Activated CD4-positive, alpha-beta memory T cell treated with anti-CD3 and anti-CD28 coated beads, Interleukin-2, amount 10 ng/mL, durations not matched to agents 7 days and 5 days (primary cell): Measurements from ENCODE around the gene CERKL. TPM values are rescaled to one million over a fixed set of nuclear protein-coding genes. Genes with fewer than 3 reads are reported as not detected.

Experiments
- CTCF ChIA-PET: fragments of 350-600 bp; sonication (Branson Sonifier 250); formaldehyde crosslinking; loops from one replicate; lab custom pipeline; 2021; ENCODE audit warnings: antibody characterized with exemption, inconsistent platforms; lab: Charles Lee
- POLR2A ChIA-PET: fragments of 350-600 bp; sonication (Branson Sonifier 250); formaldehyde crosslinking; loops from one replicate; lab custom pipeline; 2021; ENCODE audit warnings: antibody characterized with exemption; lab: Charles Lee
- DNase-seq: peaks from one replicate; pipeline ENCODE4 v3.0.0-alpha.2; 2020
- H3K27ac Mint-ChIP-seq: one replicate; pipeline ENCODE4 v1.8.0; 2021; ENCODE audit warnings: mild to moderate bottlenecking, mixed read lengths
- H3K27me3 Mint-ChIP-seq: one replicate; pipeline ENCODE4 v1.8.0; 2021; ENCODE audit warnings: mixed read lengths
- H3K36me3 Mint-ChIP-seq: one replicate; pipeline ENCODE4 v1.8.0; 2021; ENCODE audit warnings: low read depth, mixed read lengths
- H3K4me1 Mint-ChIP-seq: one replicate; pipeline ENCODE4 v1.8.0; 2021; ENCODE audit warnings: mixed read lengths
- H3K4me3 Mint-ChIP-seq: one replicate; pipeline ENCODE4 v1.8.0; 2021; ENCODE audit warnings: mild to moderate bottlenecking, mixed read lengths
- H3K9me3 Mint-ChIP-seq: one replicate; pipeline ENCODE4 v1.8.0; 2021; ENCODE audit warnings: mixed read lengths
- total RNA-seq, 2 experiments: library from RNA; stranded (reverse); gene quantifications; one replicate each; pipeline ENCODE4 v1.2.3, GENCODE V29; 2021

CERKL gene
- total RNA-seq, 2 experiments from 2014 or later: 0.08 TPM; not detected in 1

DNA sequence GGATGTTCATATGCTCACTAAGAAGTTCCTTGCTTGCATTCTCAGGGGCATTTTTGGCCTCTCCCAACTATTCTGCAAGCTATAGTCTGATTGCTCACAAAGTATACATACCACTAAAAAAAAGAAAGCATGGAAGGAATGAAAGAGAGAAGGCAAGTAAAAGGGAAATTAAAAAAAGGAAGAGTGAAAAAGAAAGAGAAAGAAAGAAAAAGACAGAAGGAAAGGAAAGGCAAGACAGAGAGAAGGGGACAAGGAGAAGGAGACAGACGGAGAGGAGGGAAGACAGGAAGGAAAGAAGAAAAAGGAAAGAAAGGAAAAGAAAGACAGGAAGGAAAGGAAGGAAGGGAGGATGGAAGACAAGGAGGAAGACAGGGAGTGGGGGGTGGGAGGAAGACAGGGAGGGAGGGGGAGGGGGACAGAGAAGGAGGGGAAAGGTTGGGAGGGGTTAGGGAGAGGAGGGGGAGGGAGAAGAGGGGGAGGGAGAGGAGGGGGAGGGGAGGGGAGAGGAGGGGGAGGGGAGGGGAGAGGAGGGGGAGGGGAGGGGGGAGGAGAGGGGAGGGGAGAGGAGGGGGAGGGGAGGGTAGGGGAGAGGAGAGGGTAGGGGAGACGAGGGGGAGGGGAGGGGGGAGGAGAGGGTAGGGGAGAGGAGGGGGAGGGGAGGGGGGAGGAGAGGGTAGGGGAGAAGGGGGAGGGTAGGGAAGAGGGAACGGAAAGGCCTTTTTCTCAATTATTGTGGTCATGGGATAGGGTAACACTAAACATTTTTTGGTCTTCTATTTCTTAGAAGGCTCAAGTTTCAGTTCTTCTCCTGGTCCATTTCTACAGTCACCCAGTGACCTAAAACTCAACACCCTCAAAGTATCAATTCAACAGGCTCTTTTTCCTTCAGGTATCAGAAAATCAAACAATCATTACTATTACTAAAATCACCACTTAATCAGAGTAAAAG is 50.7 kb downstream of the CERKL start:
- H3K27ac Mint-ChIP-seq: no peak overlapping the region
- no peak overlapping the region for H3K4me3 Mint-ChIP-seq
- peaks cover 6% of the 10 kb centered on the region for H3K27me3 Mint-ChIP-seq
- ChIA-PET POLR2A (no interaction called here), CTCF (no interaction called here)
- peaks cover 7% of the 10 kb centered on the region for H3K4me1 Mint-ChIP-seq
- no peaks in the 10 kb centered on the region for H3K36me3 Mint-ChIP-seq
- DNase-seq: no peak
- H3K9me3 Mint-ChIP-seq: no peaks in the 10 kb centered on the region

GRCh38 chr2:181602017-181602416 is 54.9 kb downstream of the CERKL start:
- ChIA-PET POLR2A (no interaction called here), CTCF (no interaction called here)
- Mint-ChIP-seq H3K27me3 (peaks cover 12% of the 10 kb centered on the region), H3K27ac (no peak overlapping the region), H3K4me1 (no peaks in the 10 kb centered on the region), H3K9me3 (no peaks in the 10 kb centered on the region), H3K36me3 (no peaks in the 10 kb centered on the region), H3K4me3 (no peak overlapping the region)
- DNase-seq: no peak

DNA sequence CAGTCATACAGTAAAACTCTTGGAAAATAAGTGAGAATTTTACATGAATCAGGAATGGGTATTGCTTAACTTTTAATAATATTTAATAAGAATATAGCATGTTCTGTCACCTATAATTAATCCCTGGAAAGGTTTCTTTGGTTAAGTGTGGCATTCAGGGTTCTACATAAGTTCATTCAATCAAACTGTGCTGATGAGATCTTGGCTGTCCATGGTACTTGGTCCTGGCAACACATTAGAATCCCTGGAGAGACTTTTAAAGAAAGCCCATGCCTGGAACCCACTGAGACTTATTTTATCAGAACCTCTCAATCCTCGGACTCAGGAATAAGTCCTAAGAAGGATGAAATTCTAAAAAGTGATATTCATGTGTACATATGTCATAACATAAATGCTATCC is 60.3 kb downstream of the CERKL start:
- Mint-ChIP-seq H3K4me3 (no peak overlapping the region), H3K27me3 (peaks cover 18% of the 10 kb centered on the region), H3K9me3 (no peaks in the 10 kb centered on the region), H3K27ac (no peak overlapping the region), H3K4me1 (no peaks in the 10 kb centered on the region), H3K36me3 (no peaks in the 10 kb centered on the region)
- no peak for DNase-seq
- CTCF ChIA-PET: no interaction called here
- POLR2A ChIA-PET: no interaction called here

DNA sequence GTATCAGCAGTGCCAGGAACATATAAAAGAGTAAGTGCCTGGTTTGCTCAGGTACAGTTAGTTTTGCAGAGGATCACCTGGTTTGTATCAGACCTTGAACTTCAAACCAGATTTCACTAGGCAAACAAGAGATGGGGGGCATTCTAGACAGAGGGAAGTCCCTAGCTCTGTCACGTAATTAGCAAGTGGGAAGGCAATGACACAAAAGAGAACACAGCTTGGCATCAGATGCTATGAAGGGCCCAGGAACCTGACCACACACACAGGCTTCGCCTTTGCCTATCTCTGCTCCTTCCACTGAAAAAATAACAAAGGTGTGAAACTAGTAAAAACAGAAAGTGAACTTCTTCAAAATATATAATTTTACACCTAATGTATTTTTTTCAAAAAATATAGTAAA is 62.6 kb downstream of the CERKL start:
- H3K4me3 Mint-ChIP-seq: no peak overlapping the region
- peaks cover 18% of the 10 kb centered on the region for H3K27me3 Mint-ChIP-seq
- H3K36me3 Mint-ChIP-seq: no peaks in the 10 kb centered on the region
- ChIA-PET CTCF (no interaction called here), POLR2A (no interaction called here)
- no peak overlapping the region for H3K27ac Mint-ChIP-seq
- no peaks in the 10 kb centered on the region for H3K4me1 Mint-ChIP-seq
- no peak for DNase-seq
- no peaks in the 10 kb centered on the region for H3K9me3 Mint-ChIP-seq

DNA sequence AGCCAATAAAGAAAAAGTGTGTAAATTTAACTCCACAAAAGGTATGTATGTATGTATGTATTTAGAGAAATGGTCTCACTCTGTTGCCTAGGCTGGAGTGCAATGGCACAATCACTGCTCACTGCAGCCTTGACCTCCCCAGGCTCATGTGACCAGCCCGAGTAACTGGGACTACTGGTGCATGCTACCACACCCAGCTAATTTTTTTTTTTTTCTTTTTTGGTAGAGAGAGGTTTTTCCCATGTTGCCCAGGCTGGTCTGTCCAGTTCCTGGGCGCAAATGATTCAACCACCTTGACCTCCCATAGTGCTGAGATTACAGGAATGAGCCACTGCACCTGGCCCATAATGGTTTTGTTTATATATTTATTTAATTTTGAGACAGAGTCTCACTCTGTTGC is 67.1 kb downstream of the CERKL start:
- Mint-ChIP-seq H3K4me1 (peaks cover 16% of the 10 kb centered on the region), H3K9me3 (no peaks in the 10 kb centered on the region), H3K36me3 (no peaks in the 10 kb centered on the region), H3K27me3 (peaks cover 34% of the 10 kb centered on the region), H3K4me3 (no peak overlapping the region), H3K27ac (no peak overlapping the region)
- POLR2A ChIA-PET: no interaction called here
- no peak for DNase-seq
- CTCF ChIA-PET: no interaction called here

DNA sequence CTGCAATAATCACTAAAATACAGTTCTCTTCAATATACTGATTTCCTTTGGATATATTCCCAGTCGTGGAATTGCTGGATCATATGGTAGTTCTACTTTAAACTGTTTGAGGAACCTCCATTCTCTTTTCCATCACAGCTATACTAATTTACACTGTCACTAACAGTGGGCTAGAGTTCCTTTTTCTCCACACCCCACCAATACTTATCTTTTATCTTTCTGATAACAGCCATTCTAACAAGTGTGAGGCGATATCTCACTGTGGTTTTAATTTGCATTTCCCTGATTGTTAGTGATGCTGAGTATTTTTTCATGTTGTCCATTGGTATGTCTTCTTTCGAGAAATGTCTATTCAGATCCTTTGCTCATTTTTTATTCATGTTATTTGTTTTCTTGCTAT is 68.4 kb downstream of the CERKL start:
- POLR2A ChIA-PET: no interaction called here
- CTCF ChIA-PET: no interaction called here
- Mint-ChIP-seq H3K4me3 (no peak overlapping the region), H3K9me3 (no peaks in the 10 kb centered on the region), H3K36me3 (no peaks in the 10 kb centered on the region), H3K27ac (no peak overlapping the region), H3K27me3 (peaks cover 37% of the 10 kb centered on the region), H3K4me1 (peaks cover 16% of the 10 kb centered on the region)
- DNase-seq: no peak

GRCh38 chr2:181586569-181587081 is 70.3 kb downstream of the CERKL start:
- Mint-ChIP-seq H3K4me1 (peaks cover 16% of the 10 kb centered on the region), H3K9me3 (no peaks in the 10 kb centered on the region), H3K27ac (no peak overlapping the region), H3K27me3 (peaks cover 39% of the 10 kb centered on the region), H3K36me3 (no peaks in the 10 kb centered on the region), H3K4me3 (no peak overlapping the region)
- ChIA-PET POLR2A (no interaction called here), CTCF (interaction anchor here (2.8 kb wide), 1 partner anchor 13 kb away, joined by 10 read pairs; no protein-coding TSS in a partner anchor)
- no peak for DNase-seq

DNA sequence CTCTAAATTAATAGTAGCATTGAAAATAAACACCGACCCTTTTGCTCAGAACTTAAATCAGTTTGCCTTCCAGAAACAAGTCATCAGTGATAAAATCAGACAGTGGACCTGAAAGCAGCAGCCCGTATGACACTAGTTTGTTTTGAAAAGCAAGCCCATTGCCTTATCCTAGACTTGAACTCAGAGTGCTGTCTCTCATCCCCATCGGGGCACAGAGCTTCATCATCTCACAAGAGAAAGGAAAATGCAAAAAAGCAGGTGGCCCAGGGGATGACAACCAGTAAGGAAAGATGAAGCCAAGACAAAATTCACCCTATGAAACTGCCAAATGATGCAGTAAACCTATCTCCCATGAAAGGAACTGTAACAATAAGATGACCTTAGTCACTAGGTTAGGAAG is 71.2 kb downstream of the CERKL start:
- POLR2A ChIA-PET: no interaction called here
- Mint-ChIP-seq H3K27ac (no peak overlapping the region), H3K9me3 (no peaks in the 10 kb centered on the region), H3K36me3 (no peaks in the 10 kb centered on the region), H3K4me1 (peaks cover 16% of the 10 kb centered on the region), H3K4me3 (no peak overlapping the region), H3K27me3 (peaks cover 41% of the 10 kb centered on the region)
- DNase-seq: no peak
- CTCF ChIA-PET: interaction anchor here (0.8 to 2.8 kb wide), 2 partner anchors 13 to 130 kb away, joined by 3 to 10 read pairs; no protein-coding TSS in a partner anchor

DNA sequence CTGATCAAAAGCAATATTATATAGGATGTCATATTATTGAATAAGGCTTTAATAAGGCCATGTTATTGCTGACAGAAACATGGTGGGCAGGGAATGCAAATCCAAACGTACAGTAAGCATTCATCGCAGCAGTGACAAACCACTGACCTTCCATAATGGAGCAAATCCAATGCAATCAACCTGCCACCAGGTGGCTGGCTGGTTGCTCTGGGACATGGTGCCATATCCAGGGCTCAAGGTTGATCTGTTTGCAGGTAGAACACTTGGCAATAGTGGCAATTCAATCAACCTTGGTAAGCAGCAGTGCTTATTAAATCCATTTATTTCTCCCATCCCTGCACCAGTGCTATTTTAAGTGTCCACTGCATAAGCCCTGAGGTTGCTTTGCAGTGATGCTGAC is 75.4 kb downstream of the CERKL start:
- H3K36me3 Mint-ChIP-seq: no peaks in the 10 kb centered on the region
- peaks cover 10% of the 10 kb centered on the region for H3K4me1 Mint-ChIP-seq
- POLR2A ChIA-PET: no interaction called here
- H3K9me3 Mint-ChIP-seq: no peaks in the 10 kb centered on the region
- peaks cover 28% of the 10 kb centered on the region for H3K27me3 Mint-ChIP-seq
- H3K27ac Mint-ChIP-seq: no peak overlapping the region
- DNase-seq: no peak
- H3K4me3 Mint-ChIP-seq: no peak overlapping the region
- CTCF ChIA-PET: no interaction called here

- H3K36me3 Mint-ChIP-seq: no peaks in the 10 kb centered on the region
- no peak for DNase-seq
- H3K9me3 Mint-ChIP-seq: no peaks in the 10 kb centered on the region
- peaks cover 18% of the 10 kb centered on the region for H3K27me3 Mint-ChIP-seq
- no peak overlapping the region for H3K27ac Mint-ChIP-seq
- no peaks in the 10 kb centered on the region for H3K4me1 Mint-ChIP-seq
- no peak overlapping the region for H3K4me3 Mint-ChIP-seq
- ChIA-PET CTCF (no interaction called here), POLR2A (no interaction called here)
Measured at GRCh38 chr2:181578829-181579228, 78.1 kb downstream of the CERKL start.

DNA sequence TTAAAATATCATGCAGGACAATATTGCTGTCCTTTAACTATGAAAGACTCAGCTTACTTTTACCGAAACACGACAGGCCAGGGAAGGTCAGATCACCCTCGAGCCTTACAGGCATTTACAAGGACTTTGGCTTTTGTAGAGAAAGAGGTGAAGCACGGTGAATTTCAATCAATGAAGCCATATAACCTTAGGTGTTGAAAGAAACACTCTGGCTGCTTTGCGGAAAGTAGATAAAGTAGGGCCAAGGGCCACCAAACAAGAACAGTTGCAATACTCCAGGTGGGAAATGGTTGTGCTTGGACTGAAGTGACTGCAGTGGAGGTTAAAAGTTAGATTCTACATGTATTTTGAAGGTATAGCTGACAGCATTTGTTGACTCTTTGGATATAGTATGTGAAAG is 80.5 kb downstream of the CERKL start:
- POLR2A ChIA-PET: no interaction called here
- CTCF ChIA-PET: interaction anchor here (1.7 kb wide), 1 partner anchor 139 kb away, joined by 4 read pairs; no protein-coding TSS in a partner anchor
- H3K4me1 Mint-ChIP-seq: no peaks in the 10 kb centered on the region

DNA sequence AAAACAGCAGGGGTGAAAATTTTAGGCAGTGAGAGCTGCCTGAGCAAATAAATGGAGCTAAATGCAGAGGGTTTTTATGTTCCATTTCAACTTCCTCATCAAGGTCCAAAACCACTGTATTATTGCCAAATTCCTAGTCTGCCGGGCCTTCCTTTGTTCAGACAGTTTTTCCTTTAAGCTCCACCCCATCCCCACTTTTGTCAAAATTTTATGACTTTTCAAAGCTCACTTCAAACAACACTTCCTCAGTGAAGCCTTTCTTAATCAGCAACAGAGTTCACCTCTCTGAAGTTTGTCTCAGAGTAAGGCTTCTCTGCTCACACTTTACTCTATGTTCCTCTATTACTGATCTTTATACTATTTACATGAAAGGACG is 81.3 kb downstream of the CERKL start:
- ChIA-PET CTCF (interaction anchor here (0.8 kb wide), 1 partner anchor 140 kb away, joined by 3 read pairs; no protein-coding TSS in a partner anchor), POLR2A (no interaction called here)
- H3K9me3 Mint-ChIP-seq: no peaks in the 10 kb centered on the region
- no peaks in the 10 kb centered on the region for H3K4me1 Mint-ChIP-seq
- DNase-seq: no peak
- H3K27ac Mint-ChIP-seq: no peak overlapping the region
- no peak overlapping the region for H3K4me3 Mint-ChIP-seq
- H3K27me3 Mint-ChIP-seq: peaks cover 15% of the 10 kb centered on the region
- no peaks in the 10 kb centered on the region for H3K36me3 Mint-ChIP-seq

More for the DNA sequence above, 80.5 kb downstream of the CERKL start:
- H3K4me3 Mint-ChIP-seq: no peak overlapping the region
- no peak overlapping the region for H3K27ac Mint-ChIP-seq
- no peak for DNase-seq
- no peaks in the 10 kb centered on the region for H3K9me3 Mint-ChIP-seq
- H3K36me3 Mint-ChIP-seq: no peaks in the 10 kb centered on the region
- peaks cover 17% of the 10 kb centered on the region for H3K27me3 Mint-ChIP-seq

GRCh38 chr2:181575024-181575649 is 81.8 kb downstream of the CERKL start:
- CTCF ChIA-PET: interaction anchor here (0.6 to 0.8 kb wide), 2 partner anchors 66 to 141 kb away, joined by 3 to 8 read pairs; no protein-coding TSS in a partner anchor
- DNase-seq: no peak
- no peaks in the 10 kb centered on the region for H3K9me3 Mint-ChIP-seq
- POLR2A ChIA-PET: no interaction called here
- H3K27me3 Mint-ChIP-seq: peaks cover 15% of the 10 kb centered on the region
- H3K4me3 Mint-ChIP-seq: no peak overlapping the region
- H3K27ac Mint-ChIP-seq: no peak overlapping the region
- H3K4me1 Mint-ChIP-seq: no peaks in the 10 kb centered on the region
- no peaks in the 10 kb centered on the region for H3K36me3 Mint-ChIP-seq
